Chondrocyte (in vitro differentiated cells): ENCODE measurements around the gene RNF10. TPM values are rescaled to one million over a fixed set of nuclear protein-coding genes. Genes with fewer than 3 reads are reported as not detected.

Experiments
- DNase-seq: peaks from one replicate; pipeline ENCODE4 v3.0.0; 2021; ENCODE audit warnings: mixed read lengths, low spot score
- H3K27ac Mint-ChIP-seq: one replicate; pipeline ENCODE4 v1.8.0; 2021; ENCODE audit warnings: mild to moderate bottlenecking, moderate library complexity, mixed read lengths; ENCODE audit not compliant: unreplicated experiment
- H3K27me3 Mint-ChIP-seq: 2 replicates; pipeline ENCODE4 v1.8.0; 2021; ENCODE audit warnings: low read depth, mixed read lengths
- H3K36me3 Mint-ChIP-seq: 2 replicates; pipeline ENCODE4 v1.8.0; 2021; ENCODE audit warnings: low read depth, mixed read lengths
- H3K4me1 Mint-ChIP-seq: 2 replicates; pipeline ENCODE4 v1.8.0; 2021; ENCODE audit warnings: low read depth, mild to moderate bottlenecking, mixed read lengths
- H3K4me3 Mint-ChIP-seq: one replicate; pipeline ENCODE4 v1.8.0; 2021; ENCODE audit warnings: mild to moderate bottlenecking, moderate library complexity, mixed read lengths; ENCODE audit not compliant: unreplicated experiment
- H3K9me3 Mint-ChIP-seq: 2 replicates; pipeline ENCODE4 v1.8.0; 2021; ENCODE audit warnings: low read depth, mixed read lengths
- CTCF ChIP-seq: fragments of 200-600 bp; sonication (generic); IDR thresholded peaks from 2 replicates; pipeline ENCODE4 v1.5.0; 2021; ENCODE audit warnings: antibody characterized with exemption, mild to moderate bottlenecking, moderate library complexity
- total RNA-seq: library from RNA; stranded (reverse); gene quantifications from 3 replicates; pipeline ENCODE4 v1.2.1, GENCODE V29; 2021

Gene RNF10
- total RNA-seq, 1 donor from 2014 or later, result 136 TPM

- H3K4me3 Mint-ChIP-seq, result no peak overlapping the region
- peaks cover 2% of the 10 kb centered on the region for H3K36me3 Mint-ChIP-seq
- TF ChIP-seq CTCF, result no peak
- H3K27me3 Mint-ChIP-seq, result no peaks in the 10 kb centered on the region
- no peak for DNase-seq
- H3K27ac Mint-ChIP-seq, result no peak overlapping the region
- peaks cover 6% of the 10 kb centered on the region for H3K4me1 Mint-ChIP-seq
- no peaks in the 10 kb centered on the region for H3K9me3 Mint-ChIP-seq
Observed at GRCh38 chr12:120490325-120490724, 43.8 kb upstream of the RNF10 start.

- Mint-ChIP-seq H3K27ac (no peak overlapping the region), H3K9me3 (no peaks in the 10 kb centered on the region), H3K27me3 (no peaks in the 10 kb centered on the region), H3K4me3 (no peak overlapping the region), H3K4me1 (peaks cover 7% of the 10 kb centered on the region), H3K36me3 (peaks cover 2% of the 10 kb centered on the region)
- no peak for TF ChIP-seq CTCF
- no peak for DNase-seq
Observed at GRCh38 chr12:120490833-120491512, 43.2 kb upstream of the RNF10 start.

GRCh38 chr12:120495186-120495730 is 38.9 kb upstream of the RNF10 start:
- peak overlapping the region; percentile 77 for H3K27ac Mint-ChIP-seq
- H3K4me1 Mint-ChIP-seq, result peaks cover 32% of the 10 kb centered on the region
- no peak for TF ChIP-seq CTCF
- H3K36me3 Mint-ChIP-seq, result peaks cover 8% of the 10 kb centered on the region
- DNase-seq, result no peak
- no peaks in the 10 kb centered on the region for H3K9me3 Mint-ChIP-seq
- H3K4me3 Mint-ChIP-seq, result peak overlapping the region; percentile 93
- no peaks in the 10 kb centered on the region for H3K27me3 Mint-ChIP-seq

- peak; percentile 97 for DNase-seq
- H3K27ac Mint-ChIP-seq, result peak within 1 kb of the TSS; percentile 93
- no peaks in the 10 kb centered on the region for H3K9me3 Mint-ChIP-seq
- H3K4me1 Mint-ChIP-seq, result peaks cover 38% of the 10 kb centered on the region
- TF ChIP-seq CTCF, result no peak
- H3K36me3 Mint-ChIP-seq, result peaks cover 10% of the 10 kb centered on the region
- H3K4me3 Mint-ChIP-seq, result peak within 1 kb of the TSS; percentile 93
- no peaks in the 10 kb centered on the region for H3K27me3 Mint-ChIP-seq
Observed at GRCh38 chr12:120495731-120496412, 38.3 kb upstream of the RNF10 start, which contains the start of gene DYNLL1. DYNLL1 (plus strand) TSS chr12:120496113; CDS start chr12:120496422, 309 bp downstream.
